Hematopoietic multipotent progenitor cell treated with erythropoietin and hydrocortisone succinate and interleukin-3 and kit ligand, for 4 days (in vitro differentiated cells): Measurements from ENCODE around the gene GALNT4.

Experiments used
- DNase-seq: peaks from one replicate; pipeline ENCODE4 v3.0.0-alpha.2; 2015

GALNT4 gene

DNA sequence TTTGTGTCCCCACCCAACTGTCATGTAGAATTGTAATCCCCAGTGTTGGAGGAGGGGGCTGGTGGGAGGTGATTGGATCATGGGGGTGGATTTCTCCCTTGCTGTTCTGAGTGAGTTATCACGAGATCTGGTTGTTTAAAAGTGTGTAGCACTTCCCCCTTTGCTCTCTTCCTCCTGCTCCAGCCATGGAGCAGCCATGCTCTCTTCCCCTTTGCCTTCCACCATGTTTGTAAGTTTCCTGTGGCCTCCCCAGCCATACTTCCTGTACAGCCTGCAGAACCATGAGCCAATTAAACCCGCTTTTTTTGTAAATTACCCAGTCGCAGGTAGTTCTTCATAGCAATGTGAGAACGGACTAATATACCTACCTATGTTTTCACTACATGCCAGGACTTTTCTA, 3.8 kb upstream of the GALNT4 start:
- DNase-seq = peak; percentile 42

DNA sequence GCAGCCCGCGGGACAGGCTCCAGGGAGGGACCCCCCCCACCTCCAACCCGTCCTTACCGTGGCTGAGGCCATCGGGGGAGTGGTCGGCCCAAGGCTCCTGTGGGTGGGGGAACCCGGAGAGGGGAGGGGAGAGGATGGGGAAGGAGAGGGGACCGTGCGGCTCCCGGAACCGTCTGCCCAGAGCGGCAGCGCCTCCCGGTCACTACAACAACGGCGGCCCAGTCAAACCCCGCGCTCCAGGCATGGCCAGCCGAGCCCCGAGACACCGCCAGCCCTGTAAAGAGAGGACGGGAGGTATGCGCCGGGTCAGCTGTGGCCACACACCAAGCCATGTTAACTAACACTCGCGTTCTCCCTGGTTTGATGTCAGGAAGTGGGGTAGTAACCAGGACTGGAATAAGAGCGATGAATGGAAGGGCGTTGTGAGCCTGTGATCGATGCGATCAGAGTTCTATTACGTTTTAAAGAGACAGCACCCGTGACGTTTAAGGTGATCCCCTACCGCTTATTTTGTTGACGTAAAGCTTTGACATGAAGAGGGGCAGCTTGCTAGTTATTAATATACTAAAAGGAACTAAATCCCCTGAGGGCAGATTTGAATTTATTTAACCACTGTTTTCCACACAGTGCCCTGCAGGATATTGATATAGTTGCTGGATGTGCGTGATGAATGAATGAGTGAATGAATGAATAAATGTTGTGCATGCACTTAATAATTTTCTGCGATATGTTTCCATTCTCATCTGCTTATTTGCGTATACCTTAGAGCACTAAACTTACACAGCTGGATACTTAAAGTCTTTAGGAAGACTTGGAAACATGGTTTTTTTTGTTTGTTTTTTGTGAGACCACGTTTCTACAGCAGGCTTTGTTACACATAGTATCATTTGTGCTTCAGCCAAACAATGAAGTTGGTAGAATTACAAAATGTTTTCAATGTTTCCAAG, 1.5 kb upstream of the GALNT4 start, which contains the start of gene POC1B:
POC1B (minus strand) TSS at position 224 of the 947 bp plus-strand sequence; CDS start at position 72, 152 bp downstream.
- DNase-seq = peak; percentile 90

DNA sequence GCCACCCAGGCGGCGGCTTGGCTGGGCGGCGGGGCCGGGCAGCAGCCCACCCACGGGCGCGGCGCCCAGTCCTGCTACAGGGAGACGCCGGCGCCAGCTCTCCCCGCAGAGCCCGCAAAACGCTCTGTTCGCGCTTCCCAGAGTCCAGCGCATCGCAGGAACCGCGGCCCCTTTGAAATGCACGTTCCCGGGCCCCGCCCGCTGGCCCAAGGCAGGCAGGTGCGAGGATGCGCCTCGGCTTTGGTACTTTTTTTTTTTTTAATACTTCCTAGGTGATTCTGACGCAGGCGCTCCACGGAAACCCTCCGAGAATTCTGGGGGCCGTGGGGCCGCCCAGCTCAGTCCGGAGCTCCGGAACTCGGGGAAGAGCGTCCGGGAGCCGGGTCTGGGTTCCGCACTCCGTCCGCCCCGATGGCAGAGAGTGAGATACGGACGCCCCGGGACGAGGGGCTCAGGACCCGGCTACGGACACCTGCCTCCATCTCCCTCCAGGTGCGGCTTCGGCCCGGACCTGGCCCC, 768 bp upstream of the GALNT4 start:
- DNase-seq = peak; percentile 61

DNA sequence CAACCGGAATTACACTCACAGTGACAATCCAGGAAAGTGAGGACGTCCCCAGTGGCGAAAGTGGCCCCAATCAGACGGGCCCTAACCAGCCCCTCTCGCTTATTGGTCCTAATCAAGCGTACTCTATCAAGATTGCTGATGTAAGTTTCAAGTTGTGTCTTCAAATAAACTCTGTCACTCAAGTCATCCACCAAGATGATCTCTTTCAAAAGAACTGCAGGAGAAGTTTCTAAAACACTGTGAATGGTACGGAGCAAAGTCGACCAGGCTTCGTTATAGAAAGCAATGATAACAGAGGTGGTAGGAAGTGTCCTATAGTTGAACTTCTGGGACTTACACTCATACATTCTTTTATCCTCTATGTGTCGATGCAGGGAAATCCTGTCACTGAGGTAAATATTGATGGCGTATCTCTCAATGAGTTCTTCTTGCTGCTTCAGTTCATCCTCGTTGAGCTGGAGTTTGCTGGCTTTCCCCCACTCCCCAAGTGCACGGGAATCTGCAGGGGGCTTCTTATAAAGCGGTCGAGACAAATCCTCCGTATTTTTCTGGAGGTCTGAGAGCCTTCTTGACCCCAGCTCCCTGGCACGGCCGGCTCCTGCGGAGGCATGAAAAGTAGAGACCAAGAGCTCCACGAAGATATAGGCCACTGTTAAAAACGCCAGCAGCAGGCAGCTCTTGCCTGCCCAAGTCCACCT, 604 bp downstream of the GALNT4 start:
- no peak for DNase-seq

DNA sequence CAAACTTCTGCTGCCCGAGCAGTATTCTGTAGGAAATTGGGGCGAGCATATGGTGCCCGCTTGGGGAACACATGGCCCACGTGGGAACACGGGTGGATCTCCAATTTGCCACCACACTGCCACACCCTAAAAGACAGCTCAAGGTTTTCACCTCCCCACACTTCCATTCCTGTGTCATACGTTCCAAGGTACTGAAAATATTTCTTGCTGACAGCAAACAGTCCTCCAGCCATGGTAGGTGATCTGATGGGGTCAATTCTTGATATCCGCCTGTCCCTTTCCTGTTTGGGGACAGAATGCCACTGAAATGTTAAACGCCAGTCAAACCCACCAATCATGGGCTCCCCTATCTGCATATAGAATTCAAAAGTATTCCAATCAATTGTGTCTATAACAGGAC, 1.2 kb downstream of the GALNT4 start:
- no peak for DNase-seq

DNA sequence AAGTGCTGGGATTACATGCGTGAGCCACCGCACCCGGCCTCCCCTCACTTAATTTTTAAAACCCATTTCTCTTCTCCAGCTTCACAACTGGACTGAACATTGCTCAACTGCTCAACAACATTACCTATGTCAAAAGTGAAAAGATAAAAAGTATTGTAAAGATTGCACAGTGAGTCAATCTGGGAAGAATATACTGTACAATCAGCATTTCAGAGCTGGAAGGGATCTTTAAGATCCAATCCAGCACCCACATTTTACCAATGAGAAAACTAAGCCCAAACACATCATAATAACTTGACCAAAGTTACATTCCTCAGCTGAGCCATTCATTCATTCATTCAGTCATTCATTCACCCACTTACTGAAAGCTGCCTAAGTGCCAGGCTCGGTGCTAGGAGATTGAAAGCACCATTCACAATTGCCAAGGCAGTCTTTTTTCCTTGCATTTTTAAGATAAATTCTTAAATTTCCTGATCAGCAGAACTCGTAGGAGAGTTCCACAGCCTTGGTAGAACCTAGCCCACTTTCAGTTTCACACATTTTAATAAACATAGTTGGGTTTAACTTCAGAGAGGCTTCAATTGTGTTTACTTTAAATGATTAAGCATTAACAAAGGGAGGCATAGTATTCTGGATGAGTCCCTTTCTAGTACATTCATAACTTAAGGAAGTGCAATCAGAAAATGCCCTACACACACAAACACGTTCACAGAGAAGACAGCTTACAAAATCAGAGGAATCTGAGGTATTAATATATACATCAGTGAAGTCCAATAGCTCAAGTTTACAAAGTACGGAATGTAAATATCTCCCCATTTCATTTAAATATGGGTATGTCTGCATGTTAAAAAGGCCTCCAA, 3.0 kb downstream of the GALNT4 start:
- DNase-seq = no peak

DNA sequence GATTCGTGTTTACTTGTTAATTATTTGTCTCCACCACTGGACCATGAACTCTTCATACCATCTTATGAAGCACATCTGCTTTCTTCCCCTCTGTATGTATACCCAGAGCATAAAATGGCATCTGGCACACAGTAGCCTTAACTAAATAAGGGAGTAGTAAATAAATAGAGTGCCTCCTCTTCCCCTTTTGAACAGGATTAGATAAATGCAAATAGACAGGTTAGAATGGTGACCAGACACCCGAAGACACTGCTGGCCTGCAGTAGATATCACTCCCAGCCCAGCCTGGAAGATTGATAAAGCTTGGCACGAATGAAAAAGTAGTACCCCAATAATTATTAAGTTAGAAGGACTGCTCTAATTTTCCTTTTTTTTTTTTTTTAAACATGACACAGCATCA, 6.9 kb downstream of the GALNT4 start:
- peak; percentile 62 for DNase-seq

DNA sequence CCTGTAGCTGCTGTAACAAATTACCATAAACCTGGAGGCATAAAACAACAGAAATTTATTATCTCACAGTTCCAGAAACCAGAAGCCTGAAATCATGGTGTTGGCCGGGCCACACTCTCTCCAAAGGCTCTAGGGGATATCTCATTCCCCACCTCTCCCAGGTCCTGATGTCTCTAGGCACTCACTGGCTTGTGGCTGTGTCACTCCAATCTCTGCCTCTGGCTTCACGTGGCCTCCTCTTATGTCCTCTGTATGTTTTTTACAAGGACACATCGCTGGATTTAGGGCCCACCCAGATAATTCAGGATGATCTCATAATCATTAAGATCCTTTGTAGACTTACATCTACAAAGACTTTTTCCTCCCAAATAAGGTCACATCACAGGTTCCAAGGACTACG, 8.0 kb downstream of the GALNT4 start:
- no peak for DNase-seq

DNA sequence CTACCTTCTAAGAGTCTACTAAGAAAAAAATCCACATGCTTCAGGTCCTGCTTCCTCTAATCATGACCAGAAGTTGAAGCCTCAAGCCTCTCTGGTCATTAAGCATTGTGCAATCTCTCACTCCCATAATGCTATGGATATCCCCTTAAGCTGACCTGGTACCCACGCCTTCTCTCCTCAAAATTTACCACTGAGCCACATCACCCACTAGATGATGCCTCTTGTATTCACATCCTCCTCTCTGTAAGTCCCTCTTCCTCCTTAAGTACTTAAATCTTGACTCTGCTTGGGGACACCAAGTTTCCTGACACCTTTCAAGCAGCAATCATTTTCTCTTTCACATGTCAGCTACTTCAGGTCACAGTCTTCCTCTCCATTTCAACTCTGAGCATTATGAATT, 9.8 kb downstream of the GALNT4 start:
- no peak for DNase-seq

DNA sequence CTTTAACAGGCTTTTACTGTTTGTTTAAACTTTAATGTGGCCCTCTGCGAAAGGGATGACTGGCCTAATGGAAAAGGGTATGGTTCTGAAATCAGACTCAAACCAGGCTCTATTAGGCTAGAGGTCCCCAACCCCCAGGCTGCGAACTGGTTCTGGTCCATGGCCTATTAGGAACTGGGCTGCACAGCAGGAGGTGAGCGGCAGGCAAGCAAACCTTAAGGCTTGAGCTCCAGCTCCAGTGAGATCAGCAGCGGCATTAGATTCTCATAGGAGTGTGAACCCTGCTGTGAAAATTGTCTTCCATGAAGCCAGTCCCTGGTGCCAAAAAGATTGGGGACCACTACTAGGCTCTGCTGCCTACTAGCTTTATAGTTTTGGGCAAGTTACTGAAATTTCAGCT, 11.1 kb downstream of the GALNT4 start:
- DNase-seq = no peak

DNA sequence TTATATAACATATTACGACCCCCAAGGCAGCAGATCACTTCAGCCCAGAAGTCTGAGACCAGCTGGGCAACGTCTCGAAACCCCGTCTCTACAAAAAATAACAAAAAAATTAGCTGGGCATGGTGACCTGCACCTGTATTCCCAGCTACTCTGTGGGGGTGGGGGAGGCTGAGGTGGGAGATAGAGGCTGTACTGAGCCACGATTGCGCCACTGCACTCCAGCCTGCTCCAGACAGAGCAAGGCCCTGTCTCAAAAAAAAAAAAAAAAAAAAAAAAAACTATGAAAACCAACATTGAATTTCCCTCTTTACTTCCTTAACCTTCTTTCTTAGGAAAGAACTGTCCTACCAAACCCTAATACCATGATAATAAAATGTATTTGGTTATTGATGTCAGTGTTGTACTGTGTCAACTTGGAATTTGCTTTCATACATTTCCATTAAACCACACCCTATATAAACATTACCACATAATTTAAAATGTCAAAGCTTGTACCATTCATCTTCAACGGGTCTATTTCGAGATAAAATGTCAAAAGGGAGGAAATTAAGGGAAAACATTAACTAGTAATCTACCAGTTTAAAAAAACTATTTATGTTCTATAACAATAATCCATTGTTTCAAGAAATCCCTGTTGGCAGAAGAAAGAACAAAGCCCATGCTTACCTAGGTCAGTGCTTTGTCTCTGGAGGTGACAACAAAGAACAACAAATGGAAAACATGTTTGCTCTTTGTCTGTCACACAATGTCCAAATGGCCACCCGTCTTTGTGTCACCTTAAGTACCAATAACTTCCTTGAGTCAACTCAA, 17.4 kb downstream of the GALNT4 start:
- DNase-seq = no peak

DNA sequence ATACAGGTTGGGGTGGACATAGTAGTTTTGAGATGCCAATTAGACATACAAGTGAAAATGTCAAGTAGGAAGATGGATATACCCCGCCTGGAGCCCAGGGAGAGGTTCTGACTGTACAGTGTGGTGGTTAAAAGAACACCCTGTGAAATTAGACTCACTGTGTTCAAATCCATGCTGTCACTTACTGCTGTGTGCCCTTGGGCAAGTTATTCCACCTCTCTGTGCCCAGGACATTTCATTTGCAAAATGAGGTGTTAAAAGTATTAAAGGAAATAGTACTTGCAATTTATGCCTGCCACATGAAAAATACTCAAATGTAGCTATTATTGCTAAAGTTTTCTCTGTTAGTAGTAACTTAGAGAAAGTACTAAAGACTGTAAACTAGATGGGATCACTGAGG, 18.5 kb downstream of the GALNT4 start:
- DNase-seq = no peak

DNA sequence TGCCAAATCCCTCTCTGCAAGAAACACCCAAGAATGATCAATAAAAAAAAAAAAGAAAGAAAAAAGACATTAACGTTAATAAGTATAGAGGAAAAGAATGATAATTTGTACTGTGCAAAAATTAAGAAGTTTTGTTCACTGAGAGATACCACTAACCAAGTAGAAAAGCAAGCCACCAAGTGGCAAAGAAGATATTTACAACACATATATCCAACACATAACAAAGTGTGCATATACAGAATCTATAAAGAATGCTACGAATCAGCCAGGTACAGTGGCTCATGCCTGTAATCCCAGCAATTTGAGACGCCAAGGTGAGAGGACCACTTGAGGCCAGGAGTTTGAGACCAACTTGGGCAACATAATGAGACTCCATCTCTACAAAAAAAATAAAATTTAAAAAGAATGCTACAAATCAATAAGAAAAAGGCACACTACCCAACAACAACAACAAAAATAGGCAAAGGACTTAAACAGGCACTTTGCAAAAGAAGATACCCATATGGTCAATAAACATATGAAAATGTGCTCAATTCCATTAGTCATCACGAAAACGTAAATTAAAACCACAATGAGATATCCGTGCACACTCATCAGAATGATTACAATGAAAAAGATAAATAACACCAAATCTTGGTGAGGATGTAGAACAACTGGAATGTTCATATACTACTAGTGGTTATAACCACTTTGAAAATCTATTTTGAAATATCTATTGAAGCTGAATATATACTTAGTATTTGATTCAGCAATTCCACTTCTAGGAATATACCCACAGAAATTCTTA, 19.8 kb downstream of the GALNT4 start:
- DNase-seq = peak; percentile 10

DNA sequence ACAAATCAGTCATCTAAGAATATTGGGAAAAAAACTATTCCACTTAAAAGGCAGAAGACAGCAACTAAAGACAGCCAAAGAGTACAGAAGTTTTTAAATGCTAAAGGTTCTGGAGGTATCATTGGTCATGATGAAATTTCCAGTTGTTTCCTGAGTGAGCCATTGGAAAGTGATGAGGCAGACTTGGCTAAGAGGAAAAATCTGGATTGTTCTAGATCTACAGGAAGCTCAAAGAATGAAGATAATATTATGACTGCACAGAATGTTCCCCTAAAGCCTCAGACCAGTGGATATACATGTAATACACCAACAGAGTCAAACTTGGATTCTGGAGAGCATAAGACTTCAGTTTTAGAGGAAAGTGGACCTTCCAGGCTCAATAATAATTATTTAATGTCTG, 22.8 kb downstream of the GALNT4 start:
- DNase-seq = no peak

DNA sequence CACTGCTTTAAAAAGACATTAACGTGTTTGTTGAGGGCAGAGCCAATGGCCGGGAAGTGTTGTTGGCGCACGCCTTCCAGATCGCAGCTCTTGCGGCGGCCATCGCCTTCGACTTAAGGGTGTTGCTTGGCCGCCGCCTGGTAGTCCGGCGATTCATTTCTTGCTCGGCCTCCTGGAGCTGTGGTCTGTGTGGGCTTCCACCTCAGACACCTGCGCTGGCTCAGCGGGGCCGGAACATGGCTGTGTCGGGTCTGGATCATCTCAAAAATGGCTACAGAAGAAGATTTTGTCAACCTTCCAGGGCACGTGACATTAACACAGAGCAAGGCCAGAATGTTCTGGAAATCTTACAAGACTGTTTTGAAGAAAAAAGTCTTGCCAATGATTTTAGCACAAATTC, 24.7 kb downstream of the GALNT4 start:
- no peak for DNase-seq

DNA sequence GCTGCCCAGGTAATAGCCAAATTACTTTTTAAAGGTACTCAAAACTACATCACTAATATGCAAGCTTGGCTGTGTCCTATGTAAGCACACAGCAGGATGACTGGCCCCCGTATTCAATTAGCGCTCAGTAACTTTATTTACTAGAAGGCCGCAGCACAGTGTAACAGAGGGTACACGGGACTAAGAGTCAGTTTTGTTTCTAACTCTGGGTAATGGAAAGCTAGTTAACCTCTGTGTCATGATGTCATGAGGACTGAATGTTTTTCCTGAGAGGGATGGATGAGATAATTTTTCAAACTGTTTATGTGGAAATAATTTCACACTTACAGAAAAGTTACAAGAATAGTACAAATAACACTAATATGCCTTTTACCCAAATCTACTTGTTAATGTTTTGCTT, 27.1 kb downstream of the GALNT4 start:
- DNase-seq = no peak

DNA sequence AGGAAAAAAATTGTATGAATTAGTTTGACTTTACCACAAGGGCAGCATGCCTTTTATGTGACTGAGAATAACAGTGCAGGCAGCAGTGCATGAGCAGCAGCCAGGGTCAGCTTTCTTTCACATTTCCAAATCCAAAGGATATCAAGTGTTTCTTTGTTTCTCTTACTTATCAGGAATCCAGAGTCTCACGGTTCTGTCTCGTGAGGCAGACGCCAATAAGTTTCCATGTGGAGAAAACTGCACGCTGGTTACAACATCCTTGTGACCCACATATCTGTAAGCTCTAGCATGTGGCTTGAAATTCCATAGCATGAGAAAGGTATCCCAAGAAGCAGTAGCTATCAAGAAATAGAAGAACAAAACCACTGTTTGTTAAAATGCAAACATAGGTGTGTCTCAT, 27.6 kb downstream of the GALNT4 start:
- DNase-seq = no peak

DNA sequence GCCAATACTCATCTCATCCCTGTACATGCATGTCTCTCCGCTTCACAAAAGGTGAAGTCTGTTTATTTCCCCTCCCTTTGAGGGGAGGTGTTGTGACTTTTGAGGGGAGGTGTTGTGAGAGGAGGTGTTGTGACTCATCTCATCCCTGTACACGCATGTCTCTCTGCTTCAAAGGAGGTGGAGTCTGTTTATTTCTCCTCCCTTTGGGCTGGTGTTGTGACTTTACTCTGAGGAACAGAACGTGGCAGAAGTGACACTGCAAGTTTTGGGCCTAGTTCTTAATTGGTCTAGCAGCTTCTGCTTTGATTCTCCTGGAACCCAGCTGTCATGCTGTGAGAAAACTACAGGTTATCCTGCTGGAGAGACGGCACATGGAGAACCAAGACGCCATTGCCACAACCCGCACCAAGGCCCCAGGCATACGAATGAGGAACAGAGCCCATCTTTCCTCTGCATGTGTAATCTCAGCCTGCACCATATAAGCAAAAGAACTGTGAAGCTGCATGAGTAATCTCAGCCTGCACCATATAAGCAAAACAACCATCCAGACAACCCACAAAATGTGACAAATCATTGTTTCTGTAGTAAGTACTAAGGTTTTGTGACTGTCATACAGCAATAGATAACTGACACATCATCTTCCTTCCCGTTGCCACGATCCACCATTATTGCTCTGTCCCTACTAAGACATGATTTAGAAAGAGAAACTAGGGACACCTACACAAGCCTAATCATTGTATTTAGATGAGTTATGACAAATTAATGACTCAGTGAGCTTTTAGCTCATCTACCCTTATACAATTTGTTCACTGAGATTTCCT, 30.0 kb downstream of the GALNT4 start:
- DNase-seq = no peak

DNA sequence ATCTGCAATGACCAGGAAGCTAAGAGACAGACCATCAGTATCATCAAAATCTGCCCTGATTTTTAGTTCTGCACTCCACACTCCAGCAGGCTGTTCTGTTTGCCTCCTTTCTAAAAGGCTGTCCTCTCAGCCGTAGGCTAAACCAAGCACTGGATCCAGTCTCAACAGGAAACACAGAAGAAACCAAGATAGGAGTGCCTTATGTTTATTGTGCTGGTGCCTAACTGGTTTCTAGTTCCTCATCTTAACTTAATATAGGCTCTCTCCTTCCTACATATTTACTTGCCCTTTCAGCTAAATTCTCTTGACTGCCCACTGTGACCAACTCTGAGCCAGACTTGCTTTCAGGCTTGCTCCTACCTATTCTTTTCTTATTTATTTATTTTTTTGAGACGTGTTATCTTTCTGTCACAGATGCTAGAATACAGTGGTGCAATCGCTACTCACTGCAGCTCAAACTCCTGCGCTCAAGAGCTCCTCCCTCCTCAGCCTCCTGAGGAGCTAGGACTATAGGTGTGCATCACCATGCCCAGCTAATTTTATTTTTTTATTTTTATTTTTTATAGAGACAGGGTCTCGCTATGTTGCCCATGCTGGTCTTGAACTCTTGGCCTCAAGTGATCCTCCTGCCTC, 30.8 kb downstream of the GALNT4 start:
- DNase-seq = peak; percentile 62

DNA sequence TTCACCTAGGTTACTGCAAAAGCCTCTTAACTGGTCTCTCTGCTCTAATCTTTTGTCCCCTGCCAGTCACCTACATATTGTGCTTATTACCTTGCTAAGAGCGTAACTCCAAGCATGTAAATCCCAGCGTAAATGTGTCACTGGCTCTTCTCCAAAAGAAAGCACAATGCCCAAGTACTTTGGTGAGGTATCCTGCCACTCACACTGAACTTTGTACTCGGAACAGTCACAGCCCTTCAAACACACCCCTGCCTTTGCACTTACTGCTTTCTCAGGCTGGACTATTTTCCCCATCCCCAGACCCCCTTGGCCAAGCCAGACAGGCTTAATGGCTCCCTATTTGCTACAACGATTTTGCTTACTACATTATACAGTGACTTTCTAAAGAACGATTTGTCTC, 31.7 kb downstream of the GALNT4 start:
- DNase-seq = no peak
